Parathyroid adenoma (tissue), 2 donors: Measurements from ENCODE around the gene BRD8.
"Not testable (repeated sequence)": the region's sequence is repeated elsewhere in the genome, so short reads cannot be mapped to it uniquely, and the experiment has no call there.

Experiments used
- H2AFZ ChIP-seq: fragments of 300-600 bp; sonication (generic); one replicate; pipeline ENCODE4 v1.7.0; 2017; ENCODE audit warnings: antibody characterized with exemption, mild to moderate bottlenecking
- H3K27ac ChIP-seq: fragments of 300-600 bp; sonication (generic); one replicate; pipeline ENCODE4 v1.7.0; 2017
- H3K27me3 ChIP-seq: fragments of 300-600 bp; sonication (generic); one replicate; pipeline ENCODE4 v1.7.0; 2017; ENCODE audit warnings: low read length; ENCODE audit not compliant: control insufficient read depth, insufficient read depth
- H3K36me3 ChIP-seq: fragments of 300-600 bp; sonication (generic); one replicate; pipeline ENCODE4 v1.7.0; 2017; ENCODE audit warnings: low read length; ENCODE audit not compliant: control insufficient read depth, insufficient read depth
- H3K4me1 ChIP-seq: fragments of 300-600 bp; sonication (generic); one replicate; pipeline ENCODE4 v1.7.0; 2017; ENCODE audit warnings: control low read depth
- H3K4me2 ChIP-seq: fragments of 300-600 bp; sonication (generic); one replicate; pipeline ENCODE4 v1.7.0; 2017; ENCODE audit warnings: low read length
- H3K4me3 ChIP-seq: fragments of 300-600 bp; sonication (generic); one replicate; pipeline ENCODE4 v1.7.0; 2017; ENCODE audit warnings: low read depth, low read length
- H3K79me2 ChIP-seq: fragments of 300-600 bp; sonication (generic); one replicate; pipeline ENCODE4 v1.7.0; 2017; ENCODE audit warnings: control low read depth
- H3K9ac ChIP-seq: fragments of 300-600 bp; sonication (generic); one replicate; pipeline ENCODE4 v1.7.0; 2017; ENCODE audit warnings: mild to moderate bottlenecking
- H3K9me3 ChIP-seq: fragments of 300-600 bp; sonication (generic); one replicate; pipeline ENCODE4 v1.7.0; 2017; ENCODE audit warnings: low read length; ENCODE audit not compliant: control insufficient read depth
- CTCF ChIP-seq: fragments of 300-600 bp; sonication (generic); IDR thresholded peaks from one replicate; pipeline ENCODE4 v1.7.0; 2017; ENCODE audit warnings: antibody characterized with exemption, mild to moderate bottlenecking
- donor health status: primary hyperparathyroidism.

Gene BRD8

GRCh38 chr5:138148811-138149210, 29.6 kb downstream of the BRD8 start:
- Histone ChIP-seq H3K36me3 (no peaks in the 10 kb centered on the region), H3K4me3 (no peak overlapping the region), H3K4me1 (no peaks in the 10 kb centered on the region), H3K27me3 (no peaks in the 10 kb centered on the region), H2AFZ (no peak overlapping the region), H3K9me3 (no peaks in the 10 kb centered on the region), H3K79me2 (no peaks in the 10 kb centered on the region), H3K27ac (no peak overlapping the region), H3K4me2 (no peak overlapping the region), H3K9ac (no peak overlapping the region)
- TF ChIP-seq CTCF = no peak

GRCh38 chr5:138143578-138143977, 34.9 kb downstream of the BRD8 start:
- H3K27ac ChIP-seq, H3K9me3 ChIP-seq, H3K27me3 ChIP-seq, H3K9ac ChIP-seq, H3K79me2 ChIP-seq, H3K4me2 ChIP-seq, H3K4me3 ChIP-seq, H2AFZ ChIP-seq, H3K4me1 ChIP-seq, H3K36me3 ChIP-seq: not testable (repeated sequence)

- Histone ChIP-seq H2AFZ (no peak overlapping the region), H3K4me3 (no peak overlapping the region), H3K79me2 (no peaks in the 10 kb centered on the region), H3K4me2 (no peak overlapping the region), H3K9me3 (no peaks in the 10 kb centered on the region), H3K27me3 (no peaks in the 10 kb centered on the region), H3K9ac (no peak overlapping the region), H3K4me1 (peaks cover 2% of the 10 kb centered on the region), H3K36me3 (no peaks in the 10 kb centered on the region), H3K27ac (no peak overlapping the region)
- TF ChIP-seq CTCF = no peak
Measured at GRCh38 chr5:138141734-138142133, 36.7 kb downstream of the BRD8 start.

GRCh38 chr5:138140268-138140667, 38.2 kb downstream of the BRD8 start:
- Histone ChIP-seq H3K27ac (no peak overlapping the region), H3K4me3 (no peak overlapping the region), H3K79me2 (no peaks in the 10 kb centered on the region), H3K36me3 (no peaks in the 10 kb centered on the region), H2AFZ (no peak overlapping the region), H3K9ac (no peak overlapping the region), H3K27me3 (no peaks in the 10 kb centered on the region), H3K4me2 (no peak overlapping the region), H3K9me3 (no peaks in the 10 kb centered on the region), H3K4me1 (peaks cover 2% of the 10 kb centered on the region)
- no peak for TF ChIP-seq CTCF

GRCh38 chr5:138139781-138140090, 38.7 kb downstream of the BRD8 start:
- no peaks in the 10 kb centered on the region for H3K27me3 ChIP-seq
- no peaks in the 10 kb centered on the region for H3K9me3 ChIP-seq
- H3K27ac ChIP-seq = no peak overlapping the region
- peak overlapping the region; percentile 61 for H3K4me2 ChIP-seq
- no peaks in the 10 kb centered on the region for H3K79me2 ChIP-seq
- H3K4me3 ChIP-seq = peak overlapping the region; percentile 53
- no peak for TF ChIP-seq CTCF
- H3K4me1 ChIP-seq = peaks cover 2% of the 10 kb centered on the region
- H3K9ac ChIP-seq = no peak overlapping the region
- no peaks in the 10 kb centered on the region for H3K36me3 ChIP-seq
- H2AFZ ChIP-seq = peak overlapping the region; percentile 91
